H1 (cell line): ENCODE results near the gene STIL. TPM values are rescaled to one million over a fixed set of nuclear protein-coding genes. Genes with fewer than 3 reads are reported as not detected.

Experiments
- CTCF ChIA-PET: fragments of 300-600 bp; sonication (Branson Sonifier 250); formaldehyde crosslinking; loops from one replicate; lab custom pipeline; 2021; ENCODE audit not compliant: partially characterized antibody; lab: Charles Lee
- POLR2A ChIA-PET: fragments of 300-600 bp; sonication (Branson Sonifier 250); formaldehyde crosslinking; loops from one replicate; lab custom pipeline; 2021; ENCODE audit warnings: inconsistent platforms; ENCODE audit not compliant: partially characterized antibody; lab: Charles Lee
- DNase-seq, 2 experiments: peaks; one replicate each; pipeline versions ENCODE4 v3.0.0 to v3.0.0-alpha.2; 2010 to 2022; ENCODE audit warnings: low spot score in 2 of 2, low read depth in 1 of 2, mixed read lengths in 1 of 2
- FAIRE-seq: peaks from 2 replicates; lab custom pipeline; 2011; peaks lifted over from hg19 to GRCh38; lab: Jason Lieb, UNC
- H2AFZ ChIP-seq: 2 replicates; pipeline ENCODE4 v1.8.1; 2012; ENCODE audit warnings: low read length, inconsistent platforms
- H2AK5ac ChIP-seq: 2 replicates; pipeline ENCODE4 v1.6.1; 2013; ENCODE audit warnings: low read depth, low read length
- H2BK120ac ChIP-seq: replicated peaks from 2 replicates; pipeline ENCODE3; 2013; ENCODE audit warnings: low read depth, low read length, inconsistent platforms
- H2BK12ac ChIP-seq: 2 replicates; pipeline ENCODE4 v1.6.1; 2013; ENCODE audit warnings: low read depth, low read length
- H2BK15ac ChIP-seq: 2 replicates; pipeline ENCODE4 v1.6.1; 2013; ENCODE audit warnings: low read length
- H2BK20ac ChIP-seq: 2 replicates; pipeline ENCODE4 v1.6.1; 2013; ENCODE audit warnings: low read length
- H2BK5ac ChIP-seq: 2 replicates; pipeline ENCODE4 v1.6.1; 2013; ENCODE audit warnings: low read depth, low read length
- H3K14ac ChIP-seq: 2 replicates; pipeline ENCODE4 v1.6.1; 2013; ENCODE audit warnings: inconsistent platforms; ENCODE audit not compliant: insufficient read length
- H3K18ac ChIP-seq: 2 replicates; pipeline ENCODE4 v1.6.1; 2013; ENCODE audit warnings: low read length; ENCODE audit errors: extremely low read depth
- H3K23ac ChIP-seq: 2 replicates; pipeline ENCODE4 v1.6.1; 2013; ENCODE audit warnings: inconsistent platforms; ENCODE audit not compliant: insufficient read length
- H3K23me2 ChIP-seq: 2 replicates; pipeline ENCODE4 v1.6.1; 2013; ENCODE audit warnings: low read depth, low read length
- H3K27ac ChIP-seq: 2 replicates; pipeline ENCODE4 v1.6.1; 2011; ENCODE audit warnings: low read depth, low read length, inconsistent platforms
- H3K27me3 ChIP-seq, 4 experiments: replicated peaks in 1 of 4; 1 replicate in 1 of 4; 2 replicates in 3 of 4; pipeline versions ENCODE4 v1.6.1 to v1.8.1; 2011 to 2013; ENCODE audit warnings: low read length in 3 of 4, mild to moderate bottlenecking in 3 of 4, inconsistent platforms in 2 of 4, mixed read lengths in 2 of 4, moderate library complexity in 1 of 4; ENCODE audit not compliant: control insufficient read depth in 3 of 4, insufficient read depth in 3 of 4; ENCODE audit errors: extremely low read depth in 1 of 4
- H3K36me3 ChIP-seq, 4 experiments: 2 replicates each; pipeline versions ENCODE4 v1.6.1 to v1.8.1; 2011 to 2013; ENCODE audit warnings: mild to moderate bottlenecking in 4 of 4, low read length in 3 of 4, moderate library complexity in 2 of 4, control low read depth in 1 of 4, inconsistent platforms in 1 of 4; ENCODE audit not compliant: insufficient read depth in 4 of 4, control insufficient read depth in 2 of 4
- H3K4ac ChIP-seq: replicated peaks from 2 replicates; pipeline ENCODE3; 2013; ENCODE audit warnings: low read length, low read depth, mixed read lengths, inconsistent platforms; ENCODE audit not compliant: insufficient read length
- H3K4me1 ChIP-seq, 4 experiments: replicated peaks in 1 of 4; 1 replicate in 1 of 4; 2 replicates in 3 of 4; pipeline versions ENCODE4 v1.6.1 to v1.8.1; 2011 to 2013; ENCODE audit warnings: low read length in 3 of 4, inconsistent platforms in 2 of 4, mixed read lengths in 1 of 4; ENCODE audit not compliant: insufficient read depth in 4 of 4, control insufficient read depth in 3 of 4
- H3K4me2 ChIP-seq, 2 experiments: 2 replicates each; pipeline versions ENCODE4 v1.6.1 to v1.8.1; 2011 to 2013; ENCODE audit warnings: low read depth in 2 of 2, low read length in 2 of 2, control low read depth in 1 of 2, inconsistent platforms in 1 of 2, mild to moderate bottlenecking in 1 of 2; ENCODE audit not compliant: insufficient read depth in 1 of 2
- H3K4me3 ChIP-seq, 4 experiments: fragments of 200-600, 300-600 bp in 1 of 4; sonication (generic), shearing (Covaris generic), sonication (Bioruptor Twin) in 1 of 4; 2 replicates each; pipeline versions ENCODE4 v1.5.1 to v1.8.1; 2011 to 2016; ENCODE audit warnings: low read length in 4 of 4, low read depth in 3 of 4, control low read depth in 2 of 4, inconsistent platforms in 2 of 4, mild to moderate bottlenecking in 2 of 4, mixed read lengths in 1 of 4, moderate library complexity in 1 of 4; ENCODE audit not compliant: insufficient read depth in 2 of 4; ENCODE audit errors: extremely low read depth in 1 of 4
- H3K56ac ChIP-seq: replicated peaks from 2 replicates; pipeline ENCODE3; 2013; ENCODE audit warnings: low read depth, mild to moderate bottlenecking, mixed read lengths, low read length, inconsistent platforms; ENCODE audit not compliant: insufficient read length
- H3K79me1 ChIP-seq: 2 replicates; pipeline ENCODE4 v1.6.1; 2013; ENCODE audit warnings: low read depth, low read length, control low read depth
- H3K79me2 ChIP-seq, 2 experiments: 2 replicates each; pipeline versions ENCODE4 v1.6.1 to v1.8.1; 2012 to 2013; ENCODE audit warnings: low read length in 2 of 2, mild to moderate bottlenecking in 2 of 2, inconsistent platforms in 1 of 2; ENCODE audit not compliant: insufficient read depth in 2 of 2, control insufficient read depth in 1 of 2
- H3K9ac ChIP-seq, 4 experiments: replicated peaks in 1 of 4; 1 replicate in 1 of 4; 2 replicates in 3 of 4; pipeline versions ENCODE4 v1.6.1 to v1.8.1; 2011 to 2013; ENCODE audit warnings: low read depth in 3 of 4, low read length in 3 of 4, control low read depth in 2 of 4, mild to moderate bottlenecking in 2 of 4, moderate library complexity in 2 of 4, inconsistent platforms in 1 of 4; ENCODE audit errors: extremely low read depth in 1 of 4
- H3K9me3 ChIP-seq, 2 experiments: 2 replicates each; pipeline versions ENCODE4 v1.6.1 to v1.8.1; 2012 to 2013; ENCODE audit warnings: mild to moderate bottlenecking in 2 of 2, moderate library complexity in 2 of 2, control low read depth in 1 of 2, inconsistent platforms in 1 of 2, low read depth in 1 of 2, low read length in 1 of 2, mixed read lengths in 1 of 2; ENCODE audit not compliant: insufficient read depth in 2 of 2
- H4K20me1 ChIP-seq, 2 experiments: replicated peaks in 1 of 2; 2 replicates each; pipeline versions ENCODE3 to v1.8.1; 2011 to 2013; ENCODE audit warnings: inconsistent platforms in 2 of 2, low read length in 2 of 2, mild to moderate bottlenecking in 1 of 2; ENCODE audit not compliant: insufficient read depth in 2 of 2, control insufficient read depth in 1 of 2
- H4K5ac ChIP-seq: 2 replicates; pipeline ENCODE4 v1.6.1; 2013; ENCODE audit warnings: low read length, low read depth, mixed read lengths, inconsistent platforms; ENCODE audit not compliant: insufficient read length
- H4K8ac ChIP-seq: 2 replicates; pipeline ENCODE4 v1.8.0; 2013; ENCODE audit warnings: mild to moderate bottlenecking, moderate library complexity, low read length, inconsistent platforms; ENCODE audit not compliant: insufficient read depth; ENCODE audit errors: extremely low read depth
- H4K91ac ChIP-seq: replicated peaks from 2 replicates; pipeline ENCODE3; 2013; ENCODE audit warnings: low read length, mixed read lengths, inconsistent platforms; ENCODE audit not compliant: insufficient read length
- CBX8 ChIP-seq: fragments of 300-800, 300-1000 bp; sonication (generic); IDR thresholded peaks from 2 replicates; pipeline ENCODE4 v1.7.1; 2016; ENCODE audit warnings: low read depth, low read length, borderline replicate concordance
- CHD2 ChIP-seq: IDR thresholded peaks from 2 replicates; pipeline ENCODE4 v1.6.1; 2012; ENCODE audit warnings: low read length, improper control_type of control experiment
- NANOG ChIP-seq: IDR thresholded peaks from 2 replicates; pipeline ENCODE4 v1.6.1; 2011; ENCODE audit warnings: low read length, low read depth, mild to moderate bottlenecking, inconsistent platforms; ENCODE audit not compliant: insufficient read depth, poor library complexity, severe bottlenecking
- RAD21 ChIP-seq, 2 experiments: IDR thresholded peaks in 1 of 2; conservative IDR thresholded peaks in 1 of 2; 2 replicates each; pipeline ENCODE4 v1.6.1; 2011; ENCODE audit warnings: low read depth in 2 of 2, low read length in 2 of 2, improper control_type of control experiment in 1 of 2, inconsistent platforms in 1 of 2, mild to moderate bottlenecking in 1 of 2, moderate library complexity in 1 of 2
- SIN3A ChIP-seq, 2 experiments: IDR thresholded peaks in 1 of 2; conservative IDR thresholded peaks in 1 of 2; 2 replicates each; pipeline ENCODE4 v1.6.1; 2011 to 2012; ENCODE audit warnings: low read length in 2 of 2, improper control_type of control experiment in 1 of 2, low read depth in 1 of 2, mild to moderate bottlenecking in 1 of 2
- TCF12 ChIP-seq: IDR thresholded peaks from 2 replicates; pipeline ENCODE4 v1.6.1; 2011; ENCODE audit warnings: low read depth, mild to moderate bottlenecking, low read length
- WGBS, 2 experiments: shearing (Covaris generic) in 1 of 2; methylation state at CpG; one replicate each; pipeline versions ENCODE4 v1.1.6 to v1.1.7; 2013 to 2015; ENCODE audit warnings: low lambda C conversion rate in 2 of 2, mixed read lengths in 2 of 2, inconsistent platforms in 1 of 2, low coverage in 1 of 2, missing lambda C conversion rate in 1 of 2; ENCODE audit not compliant: insufficient replicate concordance in 2 of 2, insufficient coverage in 1 of 2, insufficient read length in 1 of 2; ENCODE audit errors: extremely low coverage in 1 of 2, missing lambda C conversion rate in 1 of 2; 5-methylcytosine and 5-hydroxymethylcytosine counted together
- polyA plus RNA-seq, 7 experiments: library from polyadenylated mRNA; depleted of rRNA in 3 of 7; stranded (reverse) in 5 of 7; unstranded in 2 of 7; fragments of >200 nt in 5 of 7; fragments of 200-250 nt in 2 of 7; gene quantifications; 1 replicate in 5 of 7; 2 replicates in 1 of 7; 4 replicates in 1 of 7; pipeline versions ENCODE4 v1.2.1 to v1.2.3, GENCODE V29; 2011 to 2013; ENCODE audit warnings: missing spikeins in 2 of 7, mixed read lengths in 2 of 7
- total RNA-seq: library from RNA; stranded (reverse); fragmentation: NEBNext Ultra II Directional; extraction: Animal tissue kit (Norgen Biotek cat#: 25700); gene quantifications from 2 replicates; pipeline ENCODE4 v1.2.1, GENCODE V29; 2021

Gene STIL
- total and polyA plus RNA-seq, 2 of the 8 experiments (the other 6 are each of a cell fraction or from before 2014, with no cell fraction given), result 13.6 to 25.1 TPM

DNA sequence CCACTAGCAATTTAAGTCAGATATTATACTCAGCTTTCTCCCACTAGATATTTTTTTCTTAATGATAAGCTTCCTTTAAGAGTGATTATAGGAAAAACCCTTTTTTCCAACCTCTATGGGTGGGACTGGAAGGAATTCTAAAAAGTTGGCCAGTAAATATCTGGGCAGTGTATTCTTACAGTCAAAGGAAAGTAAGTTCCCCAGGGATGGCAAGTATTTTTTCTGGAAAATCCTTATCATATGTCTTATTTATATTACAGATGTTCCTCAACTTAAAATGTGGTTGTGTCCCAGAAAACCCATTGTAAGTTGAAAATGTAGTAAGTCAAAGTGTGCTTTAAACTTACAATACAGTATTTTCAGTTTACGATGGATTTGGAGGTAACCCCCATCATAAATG, 48.9 kb upstream of the STIL start:
- no peaks in the 10 kb centered on the region for H3K79me2 ChIP-seq
- no peak for FAIRE-seq
- CTCF ChIA-PET, result interaction anchor here (1.0 kb wide), 1 partner anchor 24 kb away, joined by 4 read pairs; no protein-coding TSS in a partner anchor

More for the DNA sequence above, 48.9 kb upstream of the STIL start:
- Histone ChIP-seq H2BK5ac (no peak overlapping the region), H3K27me3 (no peaks in the 10 kb centered on the region), H3K4me2 (no peak overlapping the region), H3K27ac (no peak overlapping the region), H3K4me3 (no peak overlapping the region), H2BK120ac (no peak overlapping the region), H3K9ac (no peak overlapping the region), H4K91ac (no peak overlapping the region), H3K23me2 (no peaks in the 10 kb centered on the region), H3K9me3 (no peaks in the 10 kb centered on the region), H2BK12ac (no peak overlapping the region), H3K23ac (no peak overlapping the region), H4K5ac (no peak overlapping the region), H3K4me1 (no peaks in the 10 kb centered on the region), H2AK5ac (no peak overlapping the region), H2BK15ac (no peak overlapping the region), H4K8ac (no peak overlapping the region), H2BK20ac (no peak overlapping the region), H3K79me1 (0 out of 2 replicates have a peak, but pooled peaks cover 3% of the 10 kb centered on the region), H3K4ac (no peak overlapping the region), H2AFZ (no peak overlapping the region), H3K14ac (no peak overlapping the region), H3K56ac (no peak overlapping the region), H4K20me1 (no peaks in the 10 kb centered on the region), H3K36me3 (no peaks in the 10 kb centered on the region), H3K18ac (no peak overlapping the region)
- DNase-seq, result no peak
- WGBS, 2 experiments, result 92% methylated on average over 1 of the region's 1 CpG; no CpG with 5 or more reads in 1 of the 2 experiments
- POLR2A ChIA-PET, result interaction anchor here (0.6 to 1.1 kb wide), 2 partner anchors 11 to 24 kb away, joined by 3 to 5 read pairs; no protein-coding TSS in a partner anchor
- TF ChIP-seq RAD21 (IDR thresholded peaks at IDR 0.05 in 1 of 2, conservative IDR thresholded peaks at IDR 0.05 in 1 of 2; ENCODE audit: low read depth in 2 of 2, low read length in 2 of 2) (no peak), TCF12 (no peak), CHD2 (no peak), SIN3A (conservative IDR thresholded peaks at IDR 0.05 in 1 of 2, IDR thresholded peaks at IDR 0.05 in 1 of 2; ENCODE audit: low read depth in 1 of 2, low read length in 2 of 2) (no peak), CBX8 (no peak), NANOG (no peak)
